Endothelial cell of umbilical vein (primary cell): ENCODE results near the gene KRTAP17-1. TPM values are rescaled to one million over a fixed set of nuclear protein-coding genes. Genes with fewer than 3 reads are reported as not detected.
"Not testable (repeated sequence)": the region's sequence is repeated elsewhere in the genome, so short reads cannot be mapped to it uniquely, and the experiment has no call there.

Source experiments
- BruUV-seq: library from RNA; stranded (reverse); fragments of 400-500 nt; replicated peaks from 2 replicates; lab custom pipeline; 2021; lab: Mats Ljungman, UMichigan
- CTCF ChIA-PET: fragments of 300-600, 350-600 bp; sonication (Branson Sonifier 250); formaldehyde crosslinking; loops from one replicate; lab custom pipeline; 2021; ENCODE audit warnings: antibody characterized with exemption, inconsistent platforms; lab: Charles Lee
- POLR2A ChIA-PET: fragments of 300-600, 350-600 bp; sonication (Branson Sonifier 250); formaldehyde crosslinking; loops from one replicate; lab custom pipeline; 2021; ENCODE audit warnings: antibody characterized with exemption, inconsistent platforms; lab: Charles Lee
- DNase-seq: peaks from one replicate; pipeline ENCODE4 v3.0.0-alpha.2; 2011; ENCODE audit warnings: low read depth, low spot score
- FAIRE-seq: peaks from 2 replicates; lab custom pipeline; 2011; peaks lifted over from hg19 to GRCh38; lab: Jason Lieb, UNC
- H2AFZ ChIP-seq: 2 replicates; pipeline ENCODE4 v1.6.0; 2012; ENCODE audit warnings: low read depth, low read length, control low read depth, inconsistent platforms
- H3K27ac ChIP-seq: 2 replicates; pipeline ENCODE4 v1.5.1; 2011; ENCODE audit warnings: low read depth, mild to moderate bottlenecking, control low read depth, low read length, moderate library complexity; ENCODE audit not compliant: insufficient read depth
- H3K27me3 ChIP-seq, 2 experiments: 2 replicates each; pipeline versions ENCODE4 v1.6.0 to v1.6.1; 2011; ENCODE audit warnings: low read length in 2 of 2, mixed read lengths in 1 of 2; ENCODE audit not compliant: control insufficient read depth in 2 of 2, insufficient read depth in 2 of 2
- H3K36me3 ChIP-seq, 2 experiments: 2 replicates in 1 of 2; 3 replicates in 1 of 2; pipeline ENCODE4 v1.5.1; 2011; ENCODE audit warnings: low read length in 2 of 2, mild to moderate bottlenecking in 1 of 2, moderate library complexity in 1 of 2; ENCODE audit not compliant: control insufficient read depth in 2 of 2, insufficient read depth in 2 of 2; ENCODE audit errors: extremely low read depth in 1 of 2
- H3K4me1 ChIP-seq: 3 replicates; pipeline ENCODE4 v1.5.1; 2011; ENCODE audit warnings: mild to moderate bottlenecking, low read length; ENCODE audit not compliant: control insufficient read depth, insufficient read depth; ENCODE audit errors: extremely low read depth
- H3K4me2 ChIP-seq: 2 replicates; pipeline ENCODE4 v1.6.1; 2011; ENCODE audit warnings: low read length, control low read depth, mixed read lengths; ENCODE audit not compliant: insufficient read depth
- H3K4me3 ChIP-seq, 3 experiments: fragments of 200-600 bp in 1 of 3; sonication (generic), shearing (Covaris generic) in 1 of 3; replicated peaks in 1 of 3; 2 replicates each; pipeline ENCODE4 v1.5.1; 2011 to 2016; ENCODE audit warnings: control low read depth in 3 of 3, low read length in 3 of 3, mild to moderate bottlenecking in 2 of 3, inconsistent platforms in 1 of 3, low read depth in 1 of 3, moderate library complexity in 1 of 3; ENCODE audit not compliant: insufficient read depth in 1 of 3
- H3K79me2 ChIP-seq: 2 replicates; pipeline ENCODE4 v1.6.0; 2012; ENCODE audit warnings: low read length, inconsistent platforms; ENCODE audit not compliant: control insufficient read depth, insufficient read depth
- H3K9ac ChIP-seq: replicated peaks from 2 replicates; pipeline ENCODE3; 2011; ENCODE audit warnings: low read length, control low read depth; ENCODE audit not compliant: insufficient read depth; ENCODE audit errors: extremely low read depth
- H3K9me1 ChIP-seq: replicated peaks from 3 replicates; pipeline ENCODE4 v1.6.0; 2011; ENCODE audit warnings: mild to moderate bottlenecking, low read length; ENCODE audit not compliant: control insufficient read depth, insufficient read depth; ENCODE audit errors: extremely low read depth
- H3K9me3 ChIP-seq: replicated peaks from 2 replicates; pipeline ENCODE4 v1.5.1; 2012; ENCODE audit warnings: low read length, inconsistent platforms; ENCODE audit not compliant: control insufficient read depth, insufficient read depth
- H4K20me1 ChIP-seq: replicated peaks from 2 replicates; pipeline ENCODE3; 2011; ENCODE audit warnings: mild to moderate bottlenecking, low read length; ENCODE audit not compliant: control insufficient read depth, insufficient read depth; ENCODE audit errors: extremely low read depth
- EZH2 ChIP-seq: IDR thresholded peaks from 2 replicates; pipeline ENCODE4 v1.6.1; 2012; ENCODE audit warnings: borderline replicate concordance, low read depth, mild to moderate bottlenecking, moderate library complexity, low read length, inconsistent platforms; ENCODE audit not compliant: severe bottlenecking
- FOS ChIP-seq: IDR thresholded peaks from 2 replicates; pipeline ENCODE4 v1.6.1; 2011; ENCODE audit warnings: mild to moderate bottlenecking, low read length, moderate library complexity, borderline replicate concordance; ENCODE audit not compliant: insufficient read depth
- GATA2 ChIP-seq: IDR thresholded peaks from 2 replicates; pipeline ENCODE4 v1.7.0; 2011; ENCODE audit warnings: low read depth, mild to moderate bottlenecking, moderate library complexity, mixed read lengths, low read length; ENCODE audit not compliant: insufficient read length, insufficient read depth
- MYC ChIP-seq: IDR thresholded peaks from one replicate; pipeline ENCODE4 v1.6.1; 2011; ENCODE audit warnings: mild to moderate bottlenecking, low read depth, low read length
- POLR2A ChIP-seq: IDR thresholded peaks from 2 replicates; pipeline ENCODE4 v1.6.1; 2012; ENCODE audit warnings: low read depth, mild to moderate bottlenecking, control low read depth, low read length
- dilution Hi-C: fragments of 300-500 bp; cut with MboI; formaldehyde crosslinking; loops from one replicate; pipeline ENCODE4 v1.15.0; 2019; ENCODE audit warnings: low sequenced_read_pairs; ENCODE audit not compliant: extremely low pct_ligation_motif_present
- intact Hi-C: fragments of 100-400 bp; cut with micrococcal nuclease; formaldehyde crosslinking; loops from one replicate; pipeline ENCODE4 v1.10.0; 2022
- polyA plus RNA-seq, 4 experiments: library from polyadenylated mRNA; depleted of rRNA in 3 of 4; stranded (reverse) in 3 of 4; unstranded in 1 of 4; fragments of >200 nt; gene quantifications; 2 replicates each; pipeline versions ENCODE4 v1.2.1 to v1.2.3, GENCODE V29; 2011 to 2012; ENCODE audit warnings: missing spikeins in 1 of 4
- total RNA-seq: library from RNA; stranded (reverse); gene quantifications from 2 replicates; pipeline ENCODE4 v1.2.3, GENCODE V29; 2021
- TF ChIP-seq, protein P1 (sequence below): IDR thresholded peaks from 2 replicates; pipeline ENCODE4 v1.6.1; 2011; ENCODE audit not compliant: insufficient read depth, insufficient read length
- TF ChIP-seq, protein P2 (sequence below), 2 donors: IDR thresholded peaks; 1 replicate in 1 of 2; 2 replicates in 1 of 2; pipeline ENCODE4 v1.5.1; 2011; ENCODE audit warnings: low read length in 2 of 2, mild to moderate bottlenecking in 2 of 2, moderate library complexity in 2 of 2, control low read depth in 1 of 2, inconsistent platforms in 1 of 2, low read depth in 1 of 2; ENCODE audit not compliant: insufficient read depth in 1 of 2; ENCODE audit errors: extremely low read depth in 1 of 2

The KRTAP17-1 gene
- total and polyA plus RNA-seq, 2 donors (not counting 3 experiments of a cell fraction or from before 2014, with no cell fraction given), result not detected

DNA sequence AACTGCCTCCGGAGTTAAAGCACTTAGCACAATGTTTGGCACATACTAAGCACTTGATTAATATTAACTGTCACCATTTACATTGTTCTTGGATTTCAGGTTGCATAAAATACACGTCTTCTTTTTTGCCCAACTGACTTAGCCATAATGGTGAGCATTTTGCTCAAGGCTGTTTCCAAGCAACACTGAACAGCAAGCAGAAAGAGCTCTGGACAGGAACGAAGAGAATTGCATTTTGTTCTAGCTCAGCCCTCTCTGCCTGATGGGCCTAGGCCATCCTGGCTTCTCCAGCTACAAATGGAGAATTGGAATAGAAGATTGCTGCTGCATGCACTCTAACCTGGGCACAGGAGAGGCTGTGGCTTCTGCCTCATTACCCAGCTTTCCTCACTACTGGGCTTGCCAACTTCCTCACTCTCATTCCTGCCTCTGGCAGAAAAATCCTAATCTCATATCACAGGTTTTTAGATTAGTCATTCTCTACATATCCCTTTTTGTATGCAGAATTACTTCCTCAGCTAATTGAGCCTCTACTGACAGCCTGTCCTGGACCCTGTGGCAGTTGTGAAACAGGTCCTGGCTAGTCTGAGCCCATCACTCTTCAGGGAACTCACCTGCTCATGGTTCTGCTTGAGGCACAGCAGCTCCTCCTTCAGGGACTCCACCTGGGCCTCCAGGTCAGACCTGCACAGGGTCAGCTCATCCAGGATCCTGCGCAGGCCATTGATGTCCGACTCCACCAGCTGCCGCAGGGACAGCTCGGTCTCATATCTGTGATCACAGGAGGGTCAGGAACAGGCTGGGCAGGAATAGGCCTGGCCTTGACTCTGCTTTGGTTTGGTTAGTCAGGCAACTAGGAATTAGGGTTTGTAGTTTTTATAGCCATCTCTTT, 32.6 kb upstream of the KRTAP17-1 start:
- DNase-seq (no peak), FAIRE-seq (no peak)
- ChIA-PET CTCF (interaction anchor here (0.8 to 2.3 kb wide), 4 partner anchors 18 to 148 kb away, joined by 3 to 9 read pairs (median 4); no protein-coding TSS in a partner anchor), POLR2A (no interaction called here)
- Histone ChIP-seq H2AFZ (no peak overlapping the region), H3K4me3 (no peak overlapping the region), H3K9me1 (no peaks in the 10 kb centered on the region), H3K4me1 (no peaks in the 10 kb centered on the region), H3K9ac (no peak overlapping the region), H3K4me2 (no peak overlapping the region), H3K79me2 (no peaks in the 10 kb centered on the region), H3K27ac (no peak overlapping the region), H3K36me3 (no peaks in the 10 kb centered on the region), H3K9me3 (no peaks in the 10 kb centered on the region), H4K20me1 (no peaks in the 10 kb centered on the region), H3K27me3 (no peaks in the 10 kb centered on the region)
- dilution Hi-C loops, result no loop called here
- TF ChIP-seq POLR2A (no peak), MYC (no peak), FOS (no peak), GATA2 (no peak), EZH2 (no peak)
- TF ChIP-seq, protein P1, sequence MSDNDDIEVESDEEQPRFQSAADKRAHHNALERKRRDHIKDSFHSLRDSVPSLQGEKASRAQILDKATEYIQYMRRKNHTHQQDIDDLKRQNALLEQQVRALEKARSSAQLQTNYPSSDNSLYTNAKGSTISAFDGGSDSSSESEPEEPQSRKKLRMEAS, result no peak
- TF ChIP-seq, protein P2, sequence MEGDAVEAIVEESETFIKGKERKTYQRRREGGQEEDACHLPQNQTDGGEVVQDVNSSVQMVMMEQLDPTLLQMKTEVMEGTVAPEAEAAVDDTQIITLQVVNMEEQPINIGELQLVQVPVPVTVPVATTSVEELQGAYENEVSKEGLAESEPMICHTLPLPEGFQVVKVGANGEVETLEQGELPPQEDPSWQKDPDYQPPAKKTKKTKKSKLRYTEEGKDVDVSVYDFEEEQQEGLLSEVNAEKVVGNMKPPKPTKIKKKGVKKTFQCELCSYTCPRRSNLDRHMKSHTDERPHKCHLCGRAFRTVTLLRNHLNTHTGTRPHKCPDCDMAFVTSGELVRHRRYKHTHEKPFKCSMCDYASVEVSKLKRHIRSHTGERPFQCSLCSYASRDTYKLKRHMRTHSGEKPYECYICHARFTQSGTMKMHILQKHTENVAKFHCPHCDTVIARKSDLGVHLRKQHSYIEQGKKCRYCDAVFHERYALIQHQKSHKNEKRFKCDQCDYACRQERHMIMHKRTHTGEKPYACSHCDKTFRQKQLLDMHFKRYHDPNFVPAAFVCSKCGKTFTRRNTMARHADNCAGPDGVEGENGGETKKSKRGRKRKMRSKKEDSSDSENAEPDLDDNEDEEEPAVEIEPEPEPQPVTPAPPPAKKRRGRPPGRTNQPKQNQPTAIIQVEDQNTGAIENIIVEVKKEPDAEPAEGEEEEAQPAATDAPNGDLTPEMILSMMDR (IDR thresholded peaks at IDR 0.05; ENCODE audit: extremely low read depth in 1 of 2, insufficient read depth in 1 of 2, low read depth in 1 of 2, low read length in 2 of 2), result no peak
- intact Hi-C loops, result no loop called here
- no TSS peak for BruUV-seq

DNA sequence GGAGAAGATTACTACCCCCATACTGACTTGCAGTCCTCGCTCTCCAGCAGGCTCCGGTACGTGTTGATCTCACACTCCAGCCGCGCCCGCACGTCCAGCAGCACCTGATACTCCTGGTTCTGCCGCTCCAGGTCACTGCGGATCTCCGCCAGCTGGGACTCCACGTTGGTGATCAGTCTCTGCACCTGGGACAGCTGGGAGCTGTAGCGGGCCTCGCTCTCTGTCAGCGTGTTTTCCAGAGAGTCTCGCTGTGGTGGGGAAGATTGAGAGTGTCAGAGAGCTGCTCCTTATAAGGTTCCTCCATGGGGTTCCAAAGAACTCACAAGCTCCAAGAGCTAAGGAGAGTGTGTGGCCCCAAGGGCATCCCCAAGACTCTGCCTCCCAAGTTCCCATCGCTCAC, 30.9 kb upstream of the KRTAP17-1 start:
- POLR2A ChIA-PET, result not testable (repeated sequence)

More for the DNA sequence above, 30.9 kb upstream of the KRTAP17-1 start:
- H2AFZ ChIP-seq, H3K9ac ChIP-seq, H3K9me3 ChIP-seq, H4K20me1 ChIP-seq, H3K9me1 ChIP-seq, BruUV-seq, H3K27ac ChIP-seq, H3K4me3 ChIP-seq, intact Hi-C loops, dilution Hi-C loops, H3K4me1 ChIP-seq, CTCF ChIA-PET, DNase-seq, H3K36me3 ChIP-seq, H3K79me2 ChIP-seq, H3K4me2 ChIP-seq, FAIRE-seq, H3K27me3 ChIP-seq: not testable (repeated sequence)
